Activated naive CD8-positive, alpha-beta T cell (primary cell): ENCODE results near the gene CSRP2.

Experiments used
- H3K27ac Mint-ChIP-seq: one replicate; pipeline ENCODE4 v1.8.0; 2021; ENCODE audit warnings: mixed read lengths
- H3K27me3 Mint-ChIP-seq: one replicate; pipeline ENCODE4 v1.8.0; 2021; ENCODE audit warnings: mixed read lengths
- H3K36me3 Mint-ChIP-seq: one replicate; pipeline ENCODE4 v1.8.0; 2021; ENCODE audit warnings: mixed read lengths
- H3K4me1 Mint-ChIP-seq: one replicate; pipeline ENCODE4 v1.8.0; 2021; ENCODE audit warnings: low read depth, mixed read lengths
- H3K4me3 Mint-ChIP-seq: one replicate; pipeline ENCODE4 v1.8.0; 2021; ENCODE audit warnings: mild to moderate bottlenecking, mixed read lengths
- H3K9me3 Mint-ChIP-seq: one replicate; pipeline ENCODE4 v1.8.0; 2021; ENCODE audit warnings: low read depth, mixed read lengths

CSRP2 gene

DNA sequence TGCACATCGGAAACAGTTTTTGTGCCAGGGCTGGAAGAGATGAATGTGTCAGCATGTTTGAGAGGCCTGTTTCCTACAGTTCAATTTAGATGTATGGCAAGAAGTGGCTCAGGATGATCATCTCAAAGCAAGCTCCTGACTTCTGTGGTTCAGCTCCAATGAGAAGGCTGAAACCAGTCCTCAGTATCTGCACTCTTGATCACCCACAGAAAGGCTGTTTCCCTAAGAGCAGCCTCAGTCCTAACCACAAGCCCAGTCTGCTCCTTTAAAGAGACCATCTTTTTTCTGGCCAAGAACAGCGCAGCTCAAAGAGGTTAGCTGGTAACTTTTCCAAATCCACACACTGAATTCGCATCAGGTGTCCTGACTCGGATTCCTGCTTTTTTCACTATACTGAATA lies 19.2 kb downstream of the CSRP2 start:
- H3K27me3 Mint-ChIP-seq = no peaks in the 10 kb centered on the region
- H3K36me3 Mint-ChIP-seq = peaks cover 7% of the 10 kb centered on the region
- H3K4me1 Mint-ChIP-seq = no peaks in the 10 kb centered on the region
- no peak overlapping the region for H3K4me3 Mint-ChIP-seq
- H3K9me3 Mint-ChIP-seq = no peaks in the 10 kb centered on the region
- H3K27ac Mint-ChIP-seq = no peak overlapping the region

DNA sequence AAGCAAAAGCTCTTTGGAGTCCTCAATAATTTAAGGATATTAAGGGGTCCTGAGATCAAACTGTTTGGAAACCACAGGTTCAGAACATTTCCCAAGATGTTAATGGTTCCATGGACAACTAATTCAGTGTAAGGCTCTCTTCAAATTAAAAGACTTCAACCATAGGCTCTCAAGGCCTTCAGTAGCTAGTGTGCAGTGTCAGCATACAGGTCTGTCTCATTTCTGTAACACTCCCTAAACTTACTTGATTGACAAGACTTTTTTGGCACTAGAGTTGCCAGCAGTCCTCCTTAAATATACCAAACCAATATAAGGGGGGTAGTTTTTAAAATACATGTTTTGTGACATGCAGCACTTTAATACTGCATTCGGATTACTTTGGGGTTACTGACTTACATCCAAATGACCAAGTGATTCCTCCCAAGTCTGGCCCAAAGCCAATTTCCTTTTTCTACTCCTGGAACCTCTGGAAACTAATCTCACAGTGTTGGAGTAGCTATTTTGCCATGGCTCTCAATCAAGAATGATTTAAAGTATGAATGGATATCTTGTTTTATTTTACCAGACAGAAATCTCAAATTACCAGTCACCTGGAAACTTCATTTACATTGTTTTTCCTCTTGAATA lies 22.7 kb downstream of the CSRP2 start:
- Mint-ChIP-seq H3K9me3 (no peaks in the 10 kb centered on the region), H3K27ac (no peak overlapping the region), H3K27me3 (no peaks in the 10 kb centered on the region)

DNA sequence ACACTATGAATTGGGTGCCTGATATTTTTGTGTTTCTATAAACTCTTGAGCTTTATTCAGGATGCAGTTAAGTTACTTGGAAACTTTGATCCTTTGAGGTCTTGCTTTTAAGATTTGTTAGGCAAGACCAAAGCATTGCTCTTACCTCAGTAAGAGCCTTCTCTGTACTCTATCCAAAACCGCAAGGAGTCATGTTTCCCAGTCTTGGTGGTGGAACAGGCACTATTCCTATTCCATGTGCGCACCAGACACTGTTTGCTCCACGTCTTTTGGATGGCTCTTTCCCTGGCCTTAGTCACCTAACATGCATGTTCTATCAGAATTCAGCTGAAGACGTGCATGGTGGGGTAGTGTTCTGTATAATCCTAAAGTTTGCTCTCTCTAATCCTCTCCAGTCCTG lies 23.5 kb downstream of the CSRP2 start:
- H3K4me1 Mint-ChIP-seq = no peaks in the 10 kb centered on the region
- no peak overlapping the region for H3K4me3 Mint-ChIP-seq
- H3K9me3 Mint-ChIP-seq = no peaks in the 10 kb centered on the region
- H3K36me3 Mint-ChIP-seq = peaks cover 25% of the 10 kb centered on the region
- no peak overlapping the region for H3K27ac Mint-ChIP-seq
- no peaks in the 10 kb centered on the region for H3K27me3 Mint-ChIP-seq

More for the DNA sequence above, 22.7 kb downstream of the CSRP2 start:
- Mint-ChIP-seq H3K36me3 (peaks cover 22% of the 10 kb centered on the region), H3K4me3 (no peak overlapping the region), H3K4me1 (no peaks in the 10 kb centered on the region)

DNA sequence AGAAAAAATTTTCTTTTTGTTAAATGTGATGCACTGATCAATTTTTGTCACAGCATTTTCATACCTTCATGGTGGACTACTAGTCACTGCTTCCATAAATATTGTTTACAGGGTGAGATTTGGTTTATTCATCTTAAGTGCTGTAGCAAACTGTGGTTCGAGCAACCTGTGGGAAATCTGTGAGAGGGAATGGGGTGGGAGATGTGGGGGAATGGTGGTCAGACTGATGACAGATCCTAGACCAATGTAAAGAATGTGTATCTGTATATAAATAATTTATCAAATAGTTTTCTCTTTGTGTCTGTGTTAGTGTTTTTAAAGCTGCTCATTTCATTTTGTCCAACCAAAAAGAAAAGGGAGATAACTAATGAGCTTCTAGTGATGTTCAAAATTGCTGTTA lies 26.7 kb downstream of the CSRP2 start:
- no peaks in the 10 kb centered on the region for H3K27me3 Mint-ChIP-seq
- no peak overlapping the region for H3K4me3 Mint-ChIP-seq
- no peak overlapping the region for H3K27ac Mint-ChIP-seq
- peaks cover 27% of the 10 kb centered on the region for H3K36me3 Mint-ChIP-seq
- H3K4me1 Mint-ChIP-seq = no peaks in the 10 kb centered on the region
- no peaks in the 10 kb centered on the region for H3K9me3 Mint-ChIP-seq

DNA sequence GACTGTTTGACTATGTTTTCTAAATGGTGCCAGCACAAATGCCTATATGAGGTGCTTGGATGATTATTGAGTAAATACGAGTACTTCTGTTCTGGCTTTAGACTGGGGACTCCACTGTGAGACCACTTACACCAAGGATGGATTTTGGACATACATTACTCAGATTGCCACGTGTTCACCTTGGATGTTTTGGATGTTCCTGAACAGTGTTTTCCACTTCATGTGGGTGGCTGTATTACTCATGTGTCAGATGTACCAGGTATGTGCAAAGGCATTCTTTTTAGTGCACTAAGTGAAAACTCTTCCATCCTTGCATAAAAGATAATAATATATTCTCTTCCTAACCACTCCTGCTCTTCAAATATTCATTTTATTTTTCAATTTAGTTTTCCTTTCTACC lies 30.7 kb downstream of the CSRP2 start:
- H3K9me3 Mint-ChIP-seq = no peaks in the 10 kb centered on the region
- H3K27me3 Mint-ChIP-seq = no peaks in the 10 kb centered on the region
- no peak overlapping the region for H3K4me3 Mint-ChIP-seq
- H3K4me1 Mint-ChIP-seq = no peaks in the 10 kb centered on the region
- H3K36me3 Mint-ChIP-seq = peaks cover 23% of the 10 kb centered on the region
- H3K27ac Mint-ChIP-seq = no peak overlapping the region

DNA sequence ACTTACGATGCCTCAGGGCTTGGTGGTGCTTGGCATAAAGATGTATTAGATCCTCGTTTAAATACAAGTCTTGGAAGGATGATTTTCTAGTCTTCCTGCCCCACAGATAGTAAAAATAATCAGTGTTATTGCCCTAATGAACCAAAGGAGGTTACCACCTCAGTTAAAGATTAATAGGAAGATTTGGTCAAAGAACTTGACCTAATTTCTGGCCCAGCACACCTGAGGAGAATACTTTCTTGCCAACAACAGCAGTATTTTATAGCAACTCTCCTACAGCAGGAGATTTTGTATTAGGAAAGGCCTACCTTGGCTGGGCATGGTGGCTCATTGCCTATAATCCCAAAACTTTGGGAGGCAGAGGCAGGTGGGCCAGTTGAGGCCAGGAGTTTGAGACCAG lies 31.6 kb downstream of the CSRP2 start:
- H3K4me3 Mint-ChIP-seq = no peak overlapping the region
- no peak overlapping the region for H3K27ac Mint-ChIP-seq
- H3K9me3 Mint-ChIP-seq = no peaks in the 10 kb centered on the region
- no peaks in the 10 kb centered on the region for H3K27me3 Mint-ChIP-seq
- H3K36me3 Mint-ChIP-seq = peaks cover 21% of the 10 kb centered on the region
- H3K4me1 Mint-ChIP-seq = no peaks in the 10 kb centered on the region

DNA sequence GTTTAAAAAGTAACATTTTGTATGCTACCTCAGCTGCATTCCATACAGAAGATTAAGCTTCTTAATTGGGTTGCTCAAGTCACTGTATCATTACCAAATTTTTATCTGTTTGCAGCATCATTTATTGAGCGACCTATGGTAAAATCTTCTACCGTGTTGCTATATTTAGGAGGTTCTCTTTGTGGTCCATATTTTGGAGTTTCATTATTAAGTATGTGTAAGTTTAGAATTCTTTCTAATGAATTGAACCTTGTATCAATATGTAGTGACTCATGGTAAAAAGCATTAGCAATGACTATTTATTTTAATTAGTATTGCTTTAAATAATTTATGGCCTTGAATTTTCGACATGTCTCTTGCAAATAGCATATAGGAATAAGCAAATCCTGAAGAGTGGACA lies 42.2 kb downstream of the CSRP2 start:
- Mint-ChIP-seq H3K27ac (no peak overlapping the region), H3K4me3 (no peak overlapping the region), H3K36me3 (peaks cover 14% of the 10 kb centered on the region), H3K27me3 (no peaks in the 10 kb centered on the region), H3K9me3 (no peaks in the 10 kb centered on the region), H3K4me1 (no peaks in the 10 kb centered on the region)

DNA sequence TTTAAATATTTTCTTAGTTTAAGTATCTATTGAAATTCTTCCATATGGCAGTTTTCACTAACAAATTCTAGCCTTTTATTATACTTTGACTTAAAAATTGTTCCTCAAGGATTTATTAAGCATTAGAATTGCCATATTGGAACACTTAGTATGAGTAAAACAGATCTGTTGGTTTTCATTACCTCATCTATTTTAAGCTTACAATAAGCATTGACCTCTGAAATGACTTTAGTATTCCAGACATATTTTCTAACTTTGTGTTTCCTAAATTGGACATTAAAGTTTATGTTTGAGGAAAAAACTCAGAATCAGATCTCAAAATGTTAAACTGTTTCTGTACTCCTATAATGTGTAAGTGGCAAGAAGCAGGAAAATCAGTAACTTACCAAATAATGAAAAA lies 48.4 kb downstream of the CSRP2 start:
- peaks cover 25% of the 10 kb centered on the region for H3K36me3 Mint-ChIP-seq
- H3K4me1 Mint-ChIP-seq = no peaks in the 10 kb centered on the region
- no peak overlapping the region for H3K27ac Mint-ChIP-seq
- H3K9me3 Mint-ChIP-seq = no peaks in the 10 kb centered on the region
- H3K27me3 Mint-ChIP-seq = no peaks in the 10 kb centered on the region
- H3K4me3 Mint-ChIP-seq = no peak overlapping the region

DNA sequence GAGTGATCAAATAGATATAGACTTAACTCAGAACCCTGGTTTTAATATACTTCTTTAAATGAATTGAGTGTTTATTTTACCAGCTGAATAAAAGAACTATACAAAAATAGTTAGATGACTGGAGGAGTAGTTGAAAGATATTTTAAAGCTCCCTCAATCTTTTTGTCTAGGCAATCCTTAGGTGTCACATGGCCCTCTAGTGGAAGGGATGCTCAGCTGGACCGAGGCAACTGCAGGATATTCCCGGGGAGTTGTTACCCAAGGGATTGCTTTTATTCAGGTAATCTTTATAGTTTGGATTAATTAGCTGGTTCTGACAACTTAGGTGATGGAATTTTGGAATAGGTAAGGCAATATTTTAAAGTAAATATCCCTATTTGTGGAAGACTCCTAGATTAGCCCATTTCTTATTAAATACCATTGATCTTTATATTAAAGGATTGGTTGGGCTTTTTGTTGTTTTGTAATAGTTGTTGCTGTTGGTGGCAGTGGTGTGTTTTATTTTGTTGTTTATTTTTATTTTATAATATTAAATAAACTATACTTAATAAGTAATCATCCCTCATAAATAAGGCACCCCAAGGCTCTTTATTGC lies 57.8 kb downstream of the CSRP2 start:
- H3K4me1 Mint-ChIP-seq = no peaks in the 10 kb centered on the region

DNA sequence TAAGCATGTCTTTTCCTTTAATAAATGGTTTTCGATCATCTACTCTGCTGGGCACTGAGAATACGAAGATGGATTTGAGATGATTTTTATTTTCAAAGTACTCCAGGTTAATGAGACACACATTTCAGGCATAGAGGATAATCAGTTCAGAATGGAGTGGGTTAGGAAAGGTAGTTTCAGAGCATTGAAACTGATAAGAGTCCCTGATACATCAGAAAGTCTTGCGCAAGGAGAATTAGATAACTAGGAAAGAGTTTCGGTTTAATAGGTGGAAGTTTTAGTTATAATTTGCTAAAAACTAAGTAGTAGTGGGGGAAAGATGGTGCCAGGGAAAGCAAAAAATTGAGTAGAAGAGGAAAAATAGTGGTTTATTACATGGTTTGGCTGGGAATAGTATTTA lies 64.8 kb downstream of the CSRP2 start:
- Mint-ChIP-seq H3K4me1 (no peaks in the 10 kb centered on the region), H3K4me3 (no peak overlapping the region), H3K27me3 (no peaks in the 10 kb centered on the region), H3K27ac (no peak overlapping the region), H3K9me3 (no peaks in the 10 kb centered on the region), H3K36me3 (peaks cover 5% of the 10 kb centered on the region)

More for the DNA sequence above, 57.8 kb downstream of the CSRP2 start:
- Mint-ChIP-seq H3K4me3 (no peak overlapping the region), H3K27ac (no peak overlapping the region), H3K36me3 (peaks cover 2% of the 10 kb centered on the region), H3K9me3 (no peaks in the 10 kb centered on the region), H3K27me3 (no peaks in the 10 kb centered on the region)

DNA sequence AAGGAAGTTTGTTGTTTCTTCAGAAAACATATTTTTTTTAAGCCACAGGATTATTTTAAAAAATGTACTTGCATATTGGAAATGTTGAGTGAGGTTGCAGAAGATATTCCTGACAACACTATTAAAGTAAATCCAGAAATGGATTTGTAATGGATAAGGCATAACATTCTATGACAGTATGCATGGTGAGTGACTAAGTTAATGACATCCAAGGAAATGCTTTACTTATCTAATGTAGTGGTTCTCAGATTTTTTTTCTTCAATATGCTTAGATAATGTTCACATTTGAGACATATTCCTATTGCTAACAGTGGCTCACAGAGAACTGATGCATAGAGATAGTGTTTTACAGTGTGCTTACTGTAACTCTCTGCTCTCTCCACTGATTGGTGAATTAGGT lies 65.6 kb downstream of the CSRP2 start:
- H3K4me1 Mint-ChIP-seq = no peaks in the 10 kb centered on the region
- no peak overlapping the region for H3K4me3 Mint-ChIP-seq
- H3K36me3 Mint-ChIP-seq = peaks cover 5% of the 10 kb centered on the region
- no peaks in the 10 kb centered on the region for H3K27me3 Mint-ChIP-seq
- no peaks in the 10 kb centered on the region for H3K9me3 Mint-ChIP-seq
- no peak overlapping the region for H3K27ac Mint-ChIP-seq

DNA sequence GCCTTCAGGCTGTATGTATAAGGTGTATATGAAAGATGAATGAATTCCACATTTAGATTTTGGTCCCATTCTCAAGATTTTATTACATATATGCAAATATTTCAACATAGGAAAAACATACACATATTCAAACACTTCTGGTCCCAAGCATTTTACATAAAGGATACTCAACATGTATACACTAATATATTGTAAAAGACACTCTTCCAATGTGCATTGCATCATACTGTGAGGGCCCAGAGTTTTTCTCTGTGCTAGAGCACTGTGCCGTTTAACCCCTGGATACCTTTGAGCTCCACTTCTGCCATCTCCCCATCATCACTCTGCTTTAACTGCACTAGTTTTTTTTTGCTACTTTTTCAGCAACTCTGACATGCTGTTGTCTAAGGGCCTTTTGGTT lies 66.8 kb downstream of the CSRP2 start:
- Mint-ChIP-seq H3K4me3 (no peak overlapping the region), H3K27ac (no peak overlapping the region), H3K36me3 (peaks cover 5% of the 10 kb centered on the region)

DNA sequence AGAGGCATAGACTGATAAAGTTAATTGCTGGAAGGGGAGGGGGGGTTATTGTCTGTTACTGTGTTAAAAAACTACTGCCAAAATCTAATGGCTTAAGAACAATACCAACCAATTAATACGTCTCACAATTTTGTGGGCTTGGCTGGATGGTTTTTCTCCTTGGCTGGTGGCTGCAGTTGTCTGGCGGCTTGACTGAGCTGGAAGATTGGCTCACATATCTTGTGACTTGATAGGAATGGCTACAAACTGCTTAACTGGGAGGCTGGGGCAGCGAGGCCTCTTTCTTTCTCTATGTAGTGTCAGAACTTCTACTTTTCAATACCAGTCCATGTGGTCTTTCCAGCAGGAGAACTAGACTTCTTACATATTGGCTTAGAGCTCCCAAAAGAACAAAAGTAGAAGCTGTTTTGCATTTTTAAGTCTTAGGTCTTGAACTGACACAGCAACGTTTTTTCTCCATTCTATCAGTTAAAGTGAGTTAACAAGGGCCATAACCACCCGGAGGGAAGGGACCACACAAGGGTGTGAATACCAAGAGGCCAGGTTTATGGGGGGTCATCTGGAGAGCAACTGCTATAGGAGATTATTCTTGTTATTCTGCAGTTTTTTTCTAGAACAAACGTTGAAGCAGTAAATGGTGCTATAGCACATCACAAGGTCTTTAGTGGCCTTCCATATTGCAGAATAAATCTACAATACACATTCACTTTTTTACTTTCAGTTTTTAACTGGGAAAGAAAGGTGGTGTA lies 68.0 kb downstream of the CSRP2 start:
- peaks cover 3% of the 10 kb centered on the region for H3K36me3 Mint-ChIP-seq

More for the DNA sequence above, 66.8 kb downstream of the CSRP2 start:
- Mint-ChIP-seq H3K27me3 (no peaks in the 10 kb centered on the region), H3K9me3 (no peaks in the 10 kb centered on the region), H3K4me1 (no peaks in the 10 kb centered on the region)

More for the DNA sequence above, 68.0 kb downstream of the CSRP2 start:
- H3K4me3 Mint-ChIP-seq = no peak overlapping the region
- H3K4me1 Mint-ChIP-seq = no peaks in the 10 kb centered on the region
- H3K9me3 Mint-ChIP-seq = no peaks in the 10 kb centered on the region
- no peak overlapping the region for H3K27ac Mint-ChIP-seq
- H3K27me3 Mint-ChIP-seq = no peaks in the 10 kb centered on the region
